ENCODE results near the gene EHBP1L1.

Gene EHBP1L1

GRCh38 chr11:65590240-65590738 lies 14.4 kb downstream of the EHBP1L1 start:
- Histone ChIP-seq H3K79me2 (ENCODE audit: control insufficient read depth, insufficient read depth, low read length, unreplicated experiment) (no peaks in the 10 kb centered on the region), H3K27me3 (ENCODE audit: insufficient read depth, low read length) (no peaks in the 10 kb centered on the region), H3K27ac (ENCODE audit: low read depth, low read length) (no peak overlapping the region), H3K36me3 (ENCODE audit: insufficient read depth, low read length) (no peaks in the 10 kb centered on the region), H3K4me3 (ENCODE audit: low read depth, low read length) (no peak overlapping the region), H3K4me1 (ENCODE audit: control insufficient read depth, insufficient read depth, low read length, unreplicated experiment) (peaks cover 24% of the 10 kb centered on the region), H2AFZ (ENCODE audit: low read length, unreplicated experiment) (no peak overlapping the region)

GRCh38 chr11:65591939-65592857 lies 16.3 kb downstream of the EHBP1L1 start:
- Histone ChIP-seq H3K36me3 (ENCODE audit: insufficient read depth, low read length) (no peaks in the 10 kb centered on the region), H2AFZ (ENCODE audit: low read length, unreplicated experiment) (no peak overlapping the region), H3K4me1 (ENCODE audit: control insufficient read depth, insufficient read depth, low read length, unreplicated experiment) (peaks cover 24% of the 10 kb centered on the region), H3K27ac (ENCODE audit: low read depth, low read length) (no peak overlapping the region), H3K27me3 (ENCODE audit: insufficient read depth, low read length) (no peaks in the 10 kb centered on the region), H3K4me3 (ENCODE audit: low read depth, low read length) (no peak overlapping the region), H3K79me2 (ENCODE audit: control insufficient read depth, insufficient read depth, low read length, unreplicated experiment) (no peaks in the 10 kb centered on the region)

GRCh38 chr11:65592858-65593517 lies 17.1 kb downstream of the EHBP1L1 start:
- H2AFZ ChIP-seq (ENCODE audit: low read length, unreplicated experiment), result no peak overlapping the region
- no peak overlapping the region for H3K4me3 ChIP-seq (ENCODE audit: low read depth, low read length)
- H3K27me3 ChIP-seq (ENCODE audit: insufficient read depth, low read length), result no peaks in the 10 kb centered on the region
- H3K79me2 ChIP-seq (ENCODE audit: control insufficient read depth, insufficient read depth, low read length, unreplicated experiment), result no peaks in the 10 kb centered on the region
- H3K4me1 ChIP-seq (ENCODE audit: control insufficient read depth, insufficient read depth, low read length, unreplicated experiment), result peaks cover 16% of the 10 kb centered on the region
- no peak overlapping the region for H3K27ac ChIP-seq (ENCODE audit: low read depth, low read length)
- no peaks in the 10 kb centered on the region for H3K36me3 ChIP-seq (ENCODE audit: insufficient read depth, low read length)

- Histone ChIP-seq H3K27ac (ENCODE audit: low read depth, low read length) (no peak overlapping the region), H3K4me1 (ENCODE audit: control insufficient read depth, insufficient read depth, low read length, unreplicated experiment) (peaks cover 11% of the 10 kb centered on the region), H3K27me3 (ENCODE audit: insufficient read depth, low read length) (no peaks in the 10 kb centered on the region), H3K79me2 (ENCODE audit: control insufficient read depth, insufficient read depth, low read length, unreplicated experiment) (no peaks in the 10 kb centered on the region), H2AFZ (ENCODE audit: low read length, unreplicated experiment) (no peak overlapping the region), H3K36me3 (ENCODE audit: insufficient read depth, low read length) (no peaks in the 10 kb centered on the region), H3K4me3 (ENCODE audit: low read depth, low read length) (no peak overlapping the region)
Observed at GRCh38 chr11:65593518-65594414, 17.9 kb downstream of the EHBP1L1 start.

GRCh38 chr11:65595131-65595530 lies 19.3 kb downstream of the EHBP1L1 start:
- Histone ChIP-seq H3K27ac (ENCODE audit: low read depth, low read length) (no peak overlapping the region), H3K27me3 (ENCODE audit: insufficient read depth, low read length) (no peaks in the 10 kb centered on the region), H3K4me1 (ENCODE audit: control insufficient read depth, insufficient read depth, low read length, unreplicated experiment) (peaks cover 11% of the 10 kb centered on the region), H3K36me3 (ENCODE audit: insufficient read depth, low read length) (no peaks in the 10 kb centered on the region), H3K4me3 (ENCODE audit: low read depth, low read length) (no peak overlapping the region), H2AFZ (ENCODE audit: low read length, unreplicated experiment) (no peak overlapping the region), H3K79me2 (ENCODE audit: control insufficient read depth, insufficient read depth, low read length, unreplicated experiment) (no peaks in the 10 kb centered on the region)

GRCh38 chr11:65595543-65596281 lies 19.9 kb downstream of the EHBP1L1 start, which contains the start of gene KCNK7:
KCNK7 (minus strand) TSS chr11:65595800; CDS start chr11:65595772, 28 bp downstream.
- no peaks in the 10 kb centered on the region for H3K79me2 ChIP-seq (ENCODE audit: control insufficient read depth, insufficient read depth, low read length, unreplicated experiment)
- no peak within 1 kb of the TSS for H3K27ac ChIP-seq (ENCODE audit: low read depth, low read length)
- H2AFZ ChIP-seq (ENCODE audit: low read length, unreplicated experiment), result no peak within 1 kb of the TSS
- no peaks in the 10 kb centered on the region for H3K36me3 ChIP-seq (ENCODE audit: insufficient read depth, low read length)
- no peaks in the 10 kb centered on the region for H3K27me3 ChIP-seq (ENCODE audit: insufficient read depth, low read length)
- peaks cover 11% of the 10 kb centered on the region for H3K4me1 ChIP-seq (ENCODE audit: control insufficient read depth, insufficient read depth, low read length, unreplicated experiment)
- no peak within 1 kb of the TSS for H3K4me3 ChIP-seq (ENCODE audit: low read depth, low read length)

GRCh38 chr11:65596520-65596919 lies 20.7 kb downstream of the EHBP1L1 start:
- H3K27me3 ChIP-seq (ENCODE audit: insufficient read depth, low read length), result no peaks in the 10 kb centered on the region
- no peak overlapping the region for H3K27ac ChIP-seq (ENCODE audit: low read depth, low read length)
- no peak overlapping the region for H2AFZ ChIP-seq (ENCODE audit: low read length, unreplicated experiment)
- H3K4me1 ChIP-seq (ENCODE audit: control insufficient read depth, insufficient read depth, low read length, unreplicated experiment), result peaks cover 11% of the 10 kb centered on the region
- H3K36me3 ChIP-seq (ENCODE audit: insufficient read depth, low read length), result no peaks in the 10 kb centered on the region
- no peak overlapping the region for H3K4me3 ChIP-seq (ENCODE audit: low read depth, low read length)
- no peaks in the 10 kb centered on the region for H3K79me2 ChIP-seq (ENCODE audit: control insufficient read depth, insufficient read depth, low read length, unreplicated experiment)

- H3K4me3 ChIP-seq (ENCODE audit: low read depth, low read length), result no peak overlapping the region
- no peaks in the 10 kb centered on the region for H3K27me3 ChIP-seq (ENCODE audit: insufficient read depth, low read length)
- H3K36me3 ChIP-seq (ENCODE audit: insufficient read depth, low read length), result no peaks in the 10 kb centered on the region
- no peak overlapping the region for H2AFZ ChIP-seq (ENCODE audit: low read length, unreplicated experiment)
- peaks cover 11% of the 10 kb centered on the region for H3K4me1 ChIP-seq (ENCODE audit: control insufficient read depth, insufficient read depth, low read length, unreplicated experiment)
- H3K79me2 ChIP-seq (ENCODE audit: control insufficient read depth, insufficient read depth, low read length, unreplicated experiment), result no peaks in the 10 kb centered on the region
- H3K27ac ChIP-seq (ENCODE audit: low read depth, low read length), result no peak overlapping the region
Observed at GRCh38 chr11:65598258-65598699, 22.4 kb downstream of the EHBP1L1 start.

- Histone ChIP-seq H3K36me3 (ENCODE audit: insufficient read depth, low read length) (no peaks in the 10 kb centered on the region), H2AFZ (ENCODE audit: low read length, unreplicated experiment) (no peak overlapping the region)
Observed at GRCh38 chr11:65599216-65599954, 23.5 kb downstream of the EHBP1L1 start.

More at GRCh38 chr11:65599216-65599954, 23.5 kb downstream of the EHBP1L1 start:
- Histone ChIP-seq H3K79me2 (ENCODE audit: control insufficient read depth, insufficient read depth, low read length, unreplicated experiment) (no peaks in the 10 kb centered on the region), H3K4me3 (ENCODE audit: low read depth, low read length) (no peak overlapping the region), H3K27ac (ENCODE audit: low read depth, low read length) (no peak overlapping the region), H3K4me1 (ENCODE audit: control insufficient read depth, insufficient read depth, low read length, unreplicated experiment) (peaks cover 11% of the 10 kb centered on the region), H3K27me3 (ENCODE audit: insufficient read depth, low read length) (no peaks in the 10 kb centered on the region)

Data from ACC112 (cell line).